ENCODE data around the gene OSBPL10.

DNA sequence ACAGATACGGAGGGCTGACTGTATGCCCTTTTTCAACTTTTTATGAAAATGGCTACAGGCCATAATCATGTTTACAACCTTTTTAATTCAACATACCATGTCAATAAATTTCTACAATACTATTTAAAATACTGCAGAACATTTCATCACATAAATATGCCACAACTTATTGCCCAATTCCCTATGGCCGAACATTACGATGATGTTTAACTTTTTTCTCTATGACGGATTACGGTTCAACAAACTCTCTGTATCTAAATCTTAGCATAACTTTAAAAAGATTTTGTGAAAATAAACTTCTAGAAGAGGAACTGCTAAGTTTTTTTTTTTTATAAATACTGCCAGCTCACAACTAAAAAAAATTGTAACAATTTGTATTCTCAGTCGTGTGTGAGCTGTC is 220.4 kb downstream of the OSBPL10 start:
- TF ChIP-seq, protein P1, sequence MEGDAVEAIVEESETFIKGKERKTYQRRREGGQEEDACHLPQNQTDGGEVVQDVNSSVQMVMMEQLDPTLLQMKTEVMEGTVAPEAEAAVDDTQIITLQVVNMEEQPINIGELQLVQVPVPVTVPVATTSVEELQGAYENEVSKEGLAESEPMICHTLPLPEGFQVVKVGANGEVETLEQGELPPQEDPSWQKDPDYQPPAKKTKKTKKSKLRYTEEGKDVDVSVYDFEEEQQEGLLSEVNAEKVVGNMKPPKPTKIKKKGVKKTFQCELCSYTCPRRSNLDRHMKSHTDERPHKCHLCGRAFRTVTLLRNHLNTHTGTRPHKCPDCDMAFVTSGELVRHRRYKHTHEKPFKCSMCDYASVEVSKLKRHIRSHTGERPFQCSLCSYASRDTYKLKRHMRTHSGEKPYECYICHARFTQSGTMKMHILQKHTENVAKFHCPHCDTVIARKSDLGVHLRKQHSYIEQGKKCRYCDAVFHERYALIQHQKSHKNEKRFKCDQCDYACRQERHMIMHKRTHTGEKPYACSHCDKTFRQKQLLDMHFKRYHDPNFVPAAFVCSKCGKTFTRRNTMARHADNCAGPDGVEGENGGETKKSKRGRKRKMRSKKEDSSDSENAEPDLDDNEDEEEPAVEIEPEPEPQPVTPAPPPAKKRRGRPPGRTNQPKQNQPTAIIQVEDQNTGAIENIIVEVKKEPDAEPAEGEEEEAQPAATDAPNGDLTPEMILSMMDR (IDR thresholded peaks at IDR 0.05): no peak
- no peak for TF ChIP-seq POLR2A (IDR thresholded peaks at IDR 0.05)
